Stimulated activated naive CD8-positive, alpha-beta T cell treated with anti-CD3 and anti-CD28 coated beads, Interleukin-15, Interleukin-2, amounts not matched to agents 100 U/mL and 50 U/mL, for 24 hours (primary cell): Measurements from ENCODE around the gene OSBPL5.
A peak's percentile ranks its signal among the peaks of the same experiment; 100 is the strongest.
"Not testable (repeated sequence)": the region's sequence is repeated elsewhere in the genome, so short reads cannot be mapped to it uniquely, and the experiment has no call there.

Source experiments
- ATAC-seq: fragments of 150-1000 bp; cut with Tn5 transposase; one replicate; pipeline ENCODE4 v1.10.0; 2021
- DNase-seq: peaks from one replicate; pipeline ENCODE4 v3.0.0; 2021

Gene OSBPL5

DNA sequence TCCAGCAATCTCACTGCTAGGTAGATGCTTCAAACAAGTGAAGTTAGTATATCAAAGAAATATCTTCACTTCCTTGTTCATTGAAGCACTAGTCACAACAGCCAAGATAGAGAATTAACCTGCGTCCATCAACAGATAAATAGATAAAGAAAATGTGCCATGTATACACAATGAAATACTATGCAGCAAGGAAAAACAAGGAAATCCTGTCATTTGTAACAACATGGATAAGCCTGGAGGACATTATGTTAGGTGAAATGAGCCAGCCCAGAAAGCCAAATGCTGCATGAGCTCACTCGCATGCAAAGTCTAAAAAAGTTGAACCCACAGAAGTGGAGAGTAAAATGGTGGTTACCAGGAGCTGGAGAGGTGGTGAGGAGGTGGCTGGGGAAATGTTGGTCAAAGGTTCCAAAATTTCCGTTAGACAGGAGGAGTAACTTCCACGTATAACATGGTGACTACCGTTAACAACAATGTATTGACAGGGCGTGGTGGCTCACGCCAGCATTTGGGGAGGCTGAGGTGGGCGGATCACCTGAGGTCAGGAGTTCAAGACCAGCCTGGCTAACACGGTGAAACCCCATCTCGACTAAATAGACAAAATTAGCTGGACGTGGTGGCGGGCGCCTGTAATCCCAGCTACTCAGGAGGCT is 84.3 kb downstream of the OSBPL5 start:
- ATAC-seq, result no peak
- no peak for DNase-seq

DNA sequence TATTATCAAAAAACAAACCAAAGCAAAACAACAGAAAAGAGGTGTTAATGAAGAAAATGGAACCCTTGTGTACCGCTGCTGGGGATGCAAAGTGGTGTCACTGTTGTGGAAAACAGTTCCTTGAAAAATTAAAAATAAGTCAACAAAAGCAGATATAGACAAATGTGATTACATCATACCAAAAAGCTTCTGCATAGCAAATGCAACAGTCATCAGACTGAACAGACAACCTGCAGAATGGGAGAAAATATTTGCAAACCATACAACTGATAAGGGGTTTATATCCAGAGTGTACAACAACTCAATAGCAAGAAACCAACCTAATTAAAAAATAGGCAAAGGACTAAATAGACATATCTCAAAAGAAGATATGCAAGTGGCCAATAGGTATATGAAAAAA is 85.0 kb downstream of the OSBPL5 start:
- ATAC-seq (no peak), DNase-seq (no peak)

DNA sequence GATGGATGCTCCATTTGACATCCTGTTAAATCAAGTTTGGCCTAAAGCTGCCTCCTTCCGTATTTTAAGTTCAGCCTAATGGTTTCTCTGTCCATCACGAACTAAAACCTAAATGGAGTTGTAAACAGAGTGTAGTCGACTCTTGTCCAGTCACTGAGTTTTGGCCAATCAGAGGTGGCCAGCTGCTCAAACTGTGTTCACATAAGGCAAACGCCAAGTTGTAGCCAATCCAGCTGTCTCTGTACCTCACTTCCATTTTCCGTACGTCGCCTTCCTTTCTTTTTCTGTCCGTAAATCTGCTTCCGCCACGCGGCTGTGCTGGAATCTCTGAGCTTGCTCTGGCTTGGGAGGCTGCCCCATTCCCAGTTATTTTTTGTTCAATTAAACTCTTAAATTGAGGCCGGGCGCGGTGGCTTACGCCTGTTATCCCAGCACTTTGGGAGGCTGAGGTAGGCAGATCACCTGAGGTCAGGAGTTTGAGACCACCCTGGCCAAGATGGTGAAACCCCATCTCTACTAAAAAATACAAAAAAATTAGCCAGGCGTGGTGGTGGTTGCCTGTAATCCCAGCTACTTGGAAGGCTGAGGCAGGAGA is 87.2 kb downstream of the OSBPL5 start:
- DNase-seq (no peak), ATAC-seq (no peak)

DNA sequence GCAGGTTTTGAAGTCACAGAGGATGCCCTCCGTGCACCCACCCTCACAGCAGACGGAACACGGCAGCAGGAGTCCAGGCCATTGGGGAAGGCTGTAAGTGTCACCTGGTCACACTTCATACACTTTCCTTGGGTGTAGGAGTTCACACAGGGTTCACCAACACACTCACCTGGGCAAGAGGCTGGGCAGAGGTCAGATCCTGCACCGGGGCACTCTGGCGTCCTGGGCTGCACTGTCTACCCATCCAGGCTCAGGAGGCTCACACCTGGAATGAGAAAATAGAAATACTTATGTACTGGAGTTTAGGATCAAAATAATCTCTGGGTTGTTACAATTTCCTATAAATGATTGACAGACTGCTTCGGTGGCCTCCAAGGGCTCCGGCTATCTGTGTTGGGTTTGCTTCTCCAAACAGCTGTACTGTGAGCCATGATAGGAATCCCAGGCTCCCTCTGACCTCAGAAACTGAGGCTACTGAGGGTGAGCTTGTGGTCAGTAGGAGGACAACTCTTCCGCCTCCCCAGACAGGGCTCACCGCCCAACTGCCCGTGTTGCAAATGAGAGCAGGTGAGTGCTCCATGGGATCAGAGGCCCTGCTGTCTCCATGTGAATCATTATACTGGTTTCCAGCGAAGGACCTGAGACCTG is 87.8 kb downstream of the OSBPL5 start:
- ATAC-seq, result no peak
- DNase-seq, result no peak

DNA sequence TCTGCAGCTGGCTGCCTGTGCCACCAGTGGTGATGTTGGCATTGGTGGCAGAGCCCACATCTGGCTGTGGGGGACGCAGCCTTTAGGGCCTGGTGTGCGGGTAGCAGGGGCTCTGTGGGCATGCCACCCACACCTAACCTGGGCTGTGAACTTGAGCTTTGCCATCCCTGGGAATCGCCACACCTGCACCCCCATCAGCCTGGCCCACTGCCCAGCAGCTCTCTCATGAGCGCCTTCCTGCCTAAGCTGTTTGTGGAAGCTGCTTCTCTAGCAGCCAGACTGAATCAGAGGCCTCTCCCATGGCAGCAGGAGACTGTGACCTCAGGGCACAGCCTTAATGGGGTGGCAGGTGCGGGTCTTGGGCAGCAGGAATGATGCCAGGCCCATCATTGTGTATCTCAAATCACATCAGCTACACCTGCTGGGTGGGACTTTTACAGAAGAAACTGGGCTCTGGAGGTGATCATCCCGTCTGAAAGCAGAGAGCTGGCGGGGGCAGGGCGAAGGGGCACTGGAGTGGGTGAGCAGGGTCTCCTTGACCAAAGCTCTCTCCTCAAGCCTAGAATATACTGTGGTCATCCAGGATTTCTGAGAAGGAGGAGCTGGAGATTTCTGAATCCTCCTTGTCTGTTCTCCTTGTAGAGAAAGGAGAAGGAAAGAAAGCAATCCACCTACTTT is 90.1 kb downstream of the OSBPL5 start:
- no peak for DNase-seq
- ATAC-seq, result no peak

DNA sequence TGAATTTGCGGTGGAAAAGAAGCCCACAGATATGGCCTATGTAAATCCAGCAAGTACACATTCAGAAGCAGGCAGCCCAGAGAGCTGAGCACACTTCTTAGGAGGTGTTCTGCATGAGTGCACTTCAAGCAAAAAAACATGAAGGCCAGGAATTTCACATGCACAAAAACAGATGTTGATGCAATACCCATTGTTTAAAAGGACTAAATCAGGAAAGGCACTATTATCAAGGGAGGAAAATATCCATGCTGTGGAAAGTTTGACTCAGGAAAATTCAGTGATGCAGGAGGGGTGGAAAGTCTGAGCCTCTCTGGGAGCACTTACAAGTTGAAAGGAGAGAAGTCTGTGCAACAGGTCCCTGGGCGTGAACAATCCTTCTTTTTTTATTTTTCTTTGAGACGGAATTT is 92.1 kb downstream of the OSBPL5 start:
- ATAC-seq, result no peak
- DNase-seq, result no peak

DNA sequence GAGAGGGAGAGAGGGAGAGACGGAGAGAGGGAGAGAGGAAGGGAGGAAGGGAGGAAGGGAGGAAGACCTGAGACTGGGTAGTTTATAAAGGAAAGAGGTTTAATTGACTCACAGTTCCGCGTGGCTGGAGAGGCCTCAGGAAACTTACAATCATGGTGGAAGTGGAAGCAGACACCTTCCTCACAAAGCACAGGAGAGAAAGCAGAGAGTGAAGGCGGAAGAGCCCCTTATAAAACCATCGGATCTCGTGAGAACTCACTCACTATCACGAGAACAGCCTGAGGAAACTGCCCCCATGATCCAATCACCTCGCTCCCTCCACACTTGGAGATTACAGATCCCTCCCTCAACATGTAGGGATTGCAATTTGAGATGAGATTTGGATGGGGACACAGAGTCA is 95.7 kb downstream of the OSBPL5 start:
- DNase-seq (no peak), ATAC-seq (no peak)

DNA sequence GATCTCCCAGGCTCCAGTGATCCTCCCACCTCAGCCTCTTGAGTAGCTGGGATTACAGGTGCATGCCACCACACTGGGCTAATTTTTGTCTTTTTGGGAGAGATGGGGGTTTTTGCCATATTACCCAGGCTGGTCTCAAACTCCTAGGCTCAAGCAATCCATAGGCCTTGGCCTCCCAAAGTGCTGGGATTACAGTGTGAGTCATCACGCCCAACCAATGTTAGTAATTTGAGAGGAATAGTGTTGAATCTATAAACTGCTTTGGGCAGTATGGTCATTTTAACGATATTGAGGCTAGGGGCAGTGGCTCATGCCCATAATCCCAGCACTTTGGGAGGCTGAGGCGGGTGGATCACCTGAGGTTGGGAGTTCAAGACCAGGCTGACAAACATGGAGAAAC is 98.8 kb downstream of the OSBPL5 start:
- not testable (repeated sequence) for ATAC-seq

DNA sequence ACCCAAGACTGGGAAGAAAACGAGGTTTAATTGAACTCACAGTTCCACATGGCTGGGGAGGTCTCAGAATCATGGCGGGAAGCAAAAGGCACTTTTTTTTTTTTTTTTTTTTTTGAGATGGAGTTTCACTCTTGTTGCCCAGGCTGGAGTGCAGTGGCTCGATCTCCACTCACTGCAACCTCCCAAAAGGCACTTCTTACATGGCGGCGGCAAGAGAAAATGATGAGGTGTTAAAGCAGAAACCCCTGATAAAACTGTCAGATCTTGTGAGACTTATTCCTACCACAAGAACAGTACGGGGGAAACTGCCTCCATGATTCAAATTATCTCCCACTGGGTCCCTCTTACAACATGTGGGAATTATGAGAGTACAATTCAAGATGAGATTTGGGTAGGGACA is 100.4 kb downstream of the OSBPL5 start:
- DNase-seq, ATAC-seq: not testable (repeated sequence)

More for the DNA sequence above, 98.8 kb downstream of the OSBPL5 start:
- DNase-seq, result not testable (repeated sequence)

DNA sequence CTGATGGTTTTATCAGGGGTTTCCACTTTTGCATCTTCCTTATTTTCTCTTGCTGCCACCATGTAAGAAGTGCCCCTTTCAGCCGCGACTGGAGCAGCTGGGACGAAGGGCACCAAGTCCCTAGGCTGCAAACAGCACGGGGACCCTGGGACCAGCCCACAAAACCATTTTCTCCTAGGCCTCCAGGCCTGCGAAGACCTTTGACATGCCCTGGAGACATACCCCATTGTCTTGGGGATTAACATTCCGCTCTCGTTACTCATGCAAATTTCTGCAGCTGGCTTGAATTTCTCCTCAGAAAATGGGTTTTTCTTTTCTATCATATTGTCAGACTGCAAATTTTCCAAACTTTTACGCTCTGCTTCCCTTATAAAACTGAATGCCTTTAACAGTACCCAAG is 101.2 kb downstream of the OSBPL5 start:
- not testable (repeated sequence) for ATAC-seq, DNase-seq

DNA sequence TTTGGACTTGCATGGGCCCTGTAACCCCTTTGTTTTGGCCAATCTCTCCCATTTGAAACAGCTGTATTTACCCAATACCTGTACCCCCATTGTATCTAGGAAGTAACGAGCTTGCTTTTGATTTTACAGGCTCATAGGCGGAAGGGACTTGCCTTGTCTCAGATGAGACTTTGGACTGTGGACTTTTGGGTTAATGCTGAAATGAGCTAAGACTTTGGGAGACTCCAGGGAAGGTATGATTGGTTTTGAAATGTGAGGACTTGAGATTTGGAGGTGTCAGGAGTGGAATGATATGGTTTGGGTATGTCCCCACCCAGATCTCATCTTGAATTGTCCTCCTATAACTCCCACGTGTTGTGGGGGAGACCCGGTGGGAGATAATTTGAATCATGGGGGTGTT is 101.7 kb downstream of the OSBPL5 start:
- not testable (repeated sequence) for DNase-seq, ATAC-seq

DNA sequence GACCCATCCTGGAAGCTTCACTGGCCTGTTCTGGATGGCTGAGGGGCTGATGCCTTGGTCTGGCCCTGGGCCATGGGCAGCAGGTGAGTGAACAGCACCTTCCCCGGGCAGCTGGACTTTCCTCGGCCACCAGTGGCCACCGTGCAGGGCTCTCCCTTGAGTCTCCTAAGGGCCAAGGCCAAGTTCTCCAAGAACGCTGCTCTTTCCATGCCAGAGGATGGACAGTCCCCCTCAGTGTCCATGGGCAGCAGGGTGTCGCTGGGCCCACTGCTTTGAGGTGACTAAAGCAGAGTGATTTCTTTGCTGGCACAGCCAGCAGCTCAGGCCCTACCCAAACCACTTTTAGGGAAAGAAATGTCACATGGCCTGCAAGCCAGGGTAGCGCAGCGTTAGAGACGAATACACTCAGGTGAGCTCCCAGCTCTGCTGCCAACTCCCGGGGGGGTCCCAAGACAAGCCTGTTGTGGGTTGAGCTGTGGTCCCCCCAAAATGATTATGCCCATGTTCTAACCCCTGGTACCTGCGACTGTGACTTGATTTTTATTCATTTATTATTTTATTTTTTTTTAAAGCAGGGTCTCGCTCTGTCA is 104.6 kb downstream of the OSBPL5 start:
- ATAC-seq, result no peak
- DNase-seq, result no peak

DNA sequence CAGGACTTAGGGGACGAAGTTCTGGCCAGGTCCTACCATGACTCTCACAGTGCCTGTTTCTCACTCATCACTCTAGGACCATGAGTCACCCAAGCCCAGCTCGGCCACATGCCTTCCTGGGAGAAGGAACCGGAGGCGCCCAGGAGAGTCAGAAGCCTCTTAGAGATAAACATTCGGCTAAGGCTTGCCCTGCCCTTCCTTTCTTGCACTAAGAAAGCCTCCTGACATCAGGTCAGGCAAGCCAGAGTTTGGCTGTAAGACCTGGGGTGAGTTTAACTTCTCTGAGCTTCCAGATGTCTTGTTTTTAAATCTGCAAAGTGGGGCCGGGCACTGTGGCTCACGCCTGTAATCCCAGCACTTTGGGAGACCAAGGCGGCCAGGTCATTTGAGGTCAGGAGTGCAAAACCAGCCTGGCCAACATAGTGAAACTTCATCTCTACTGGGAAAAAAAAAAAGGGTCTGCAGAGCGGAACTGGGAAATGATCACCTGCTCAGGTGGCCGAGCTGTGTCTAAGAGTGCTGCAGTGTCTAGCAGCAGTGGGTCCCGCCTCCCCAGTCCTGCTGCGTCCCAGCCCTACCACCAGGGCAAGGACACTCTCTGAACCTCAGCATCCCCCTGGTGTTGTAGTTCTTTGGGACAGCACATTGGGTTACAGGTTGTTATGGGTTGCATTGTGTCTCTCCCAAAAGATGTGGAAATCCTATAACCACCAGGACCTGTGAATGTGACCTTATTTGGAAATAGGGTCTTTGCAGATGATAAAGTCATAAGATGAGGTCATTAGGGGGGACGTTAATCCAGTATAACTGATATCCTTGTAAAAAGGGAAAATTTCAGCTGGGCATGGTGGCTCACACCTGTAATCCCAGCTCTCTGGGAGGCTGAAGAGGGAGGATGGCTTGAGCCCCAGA is 106.1 kb downstream of the OSBPL5 start:
- DNase-seq, result no peak
- no peak for ATAC-seq

DNA sequence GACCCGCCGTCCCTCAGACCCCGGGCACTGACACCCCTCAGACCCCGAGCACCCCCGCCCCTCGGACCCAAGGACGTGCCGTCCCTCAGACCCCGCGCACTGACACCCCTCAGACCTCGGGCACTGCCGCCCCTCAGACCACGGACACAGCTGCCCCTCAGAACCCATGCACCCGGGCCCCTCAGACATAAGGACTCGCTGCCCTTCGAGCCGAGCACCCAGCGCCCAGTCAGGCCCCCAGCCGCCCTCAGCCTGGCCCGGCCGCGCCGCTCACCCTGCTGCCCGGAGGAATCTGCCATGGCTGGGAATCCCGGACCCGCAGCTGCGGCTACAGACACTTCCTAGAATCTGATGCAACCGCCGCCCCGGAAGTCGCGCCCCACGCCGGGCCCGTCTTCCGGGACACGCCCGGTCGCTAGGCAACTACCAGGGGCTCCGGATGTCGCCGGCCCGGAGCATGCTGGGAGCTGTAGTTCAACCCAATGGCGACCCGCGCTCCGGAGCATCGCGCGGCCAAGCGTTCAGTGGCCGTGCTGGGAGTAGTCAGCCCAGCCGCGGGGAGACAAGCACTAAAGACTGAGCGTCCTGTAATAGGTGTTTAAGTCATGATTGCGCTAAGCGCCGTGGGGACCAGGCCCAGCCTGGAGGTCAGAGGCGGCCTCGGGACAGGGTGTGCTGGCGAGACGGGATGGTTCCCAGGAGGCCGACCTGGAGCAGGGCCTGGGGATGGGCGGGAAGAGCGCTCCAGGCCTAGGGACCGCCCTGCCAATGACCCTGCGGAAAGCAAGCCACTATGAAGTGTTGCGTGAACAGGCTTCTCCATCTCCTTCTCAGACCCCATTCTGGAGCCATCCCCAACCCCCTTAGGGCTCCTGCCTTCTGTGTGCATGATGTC is 107.8 kb downstream of the OSBPL5 start, which contains the start of gene CARS1:
Gene CARS1, minus strand, starts transcription at position 355 of the 895 bp plus-strand sequence. Its CDS starts 56 bp downstream, at position 299.
- peak; percentile 99 for ATAC-seq
- DNase-seq, result peak; percentile 96

DNA sequence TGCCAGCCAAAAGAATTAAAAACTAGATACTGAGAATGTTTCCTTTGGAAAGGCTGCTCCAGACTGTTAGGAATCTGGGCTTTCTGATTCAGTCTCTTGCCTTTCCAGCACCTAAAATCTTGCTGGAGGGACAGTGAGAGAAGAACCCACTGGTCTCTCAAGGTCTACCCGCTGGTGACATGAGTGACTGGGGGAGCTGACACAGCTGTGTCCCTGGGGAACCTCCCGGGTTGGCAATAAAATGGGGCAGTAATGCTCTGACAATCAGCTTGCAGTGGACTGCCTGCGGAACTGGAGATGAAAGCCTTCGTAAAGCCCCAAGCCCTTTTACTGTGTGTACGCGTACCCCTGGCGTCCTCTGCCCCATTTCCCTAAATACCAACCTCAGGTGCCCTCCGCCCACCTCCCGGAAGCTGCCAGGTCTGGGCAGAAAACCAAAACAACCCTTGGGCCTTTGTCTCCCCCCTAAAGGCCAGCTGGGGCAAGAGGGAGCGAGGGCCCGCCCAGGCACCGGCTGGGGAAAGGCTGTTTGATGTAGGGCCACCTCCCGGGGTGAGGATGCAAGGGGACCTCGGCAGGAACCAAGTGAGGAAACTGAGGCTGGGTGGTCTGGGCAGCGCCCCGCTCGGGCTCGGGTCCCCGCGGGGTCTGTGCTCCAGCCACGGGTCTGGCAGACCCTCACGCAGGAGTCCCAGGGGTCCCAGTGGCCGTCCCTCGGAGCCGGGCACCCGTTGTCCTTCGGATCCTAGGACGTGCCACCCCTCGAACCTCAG is 108.6 kb downstream of the OSBPL5 start:
- DNase-seq, result peak; percentile 48
- ATAC-seq, result no peak

DNA sequence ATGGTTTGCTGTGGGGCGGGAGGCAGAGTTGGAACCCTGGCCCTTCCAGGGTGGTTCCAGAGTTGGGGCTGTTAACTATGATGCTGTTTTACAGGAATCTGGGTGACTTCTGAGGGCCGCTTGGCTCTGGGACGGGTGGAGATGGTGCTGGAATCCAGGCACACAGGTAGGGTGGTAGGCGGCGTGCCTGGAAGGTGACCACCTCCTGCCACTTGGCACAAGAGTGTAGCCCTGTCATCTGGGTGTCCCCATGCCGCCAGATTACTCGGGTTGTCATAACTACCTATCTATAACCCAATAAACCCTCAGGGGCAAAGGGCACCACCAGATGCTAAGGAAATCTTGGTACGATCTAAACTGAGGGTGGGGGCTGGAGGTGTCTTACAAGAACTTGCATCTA is 109.2 kb downstream of the OSBPL5 start:
- DNase-seq (no peak), ATAC-seq (no peak)

DNA sequence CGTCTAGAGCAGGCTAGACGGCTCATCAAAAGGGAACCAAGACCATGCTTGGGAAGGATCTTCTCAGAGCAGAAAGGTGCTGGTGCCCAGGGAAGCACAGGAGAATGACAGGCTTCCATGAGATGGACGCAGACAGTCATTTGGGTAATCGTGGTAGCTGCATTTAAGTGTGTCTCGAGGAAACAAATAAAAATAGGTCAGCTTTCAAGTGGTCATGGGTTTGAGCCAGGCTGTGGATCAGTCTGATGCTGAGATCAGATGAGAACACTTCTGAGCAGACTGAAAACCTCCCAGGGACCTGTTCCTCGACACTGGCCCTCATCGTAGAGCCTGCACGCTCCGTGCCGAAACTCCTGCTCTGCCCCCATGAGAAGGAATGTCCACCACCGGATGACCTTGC is 112.5 kb downstream of the OSBPL5 start:
- ATAC-seq, result no peak
- no peak for DNase-seq

DNA sequence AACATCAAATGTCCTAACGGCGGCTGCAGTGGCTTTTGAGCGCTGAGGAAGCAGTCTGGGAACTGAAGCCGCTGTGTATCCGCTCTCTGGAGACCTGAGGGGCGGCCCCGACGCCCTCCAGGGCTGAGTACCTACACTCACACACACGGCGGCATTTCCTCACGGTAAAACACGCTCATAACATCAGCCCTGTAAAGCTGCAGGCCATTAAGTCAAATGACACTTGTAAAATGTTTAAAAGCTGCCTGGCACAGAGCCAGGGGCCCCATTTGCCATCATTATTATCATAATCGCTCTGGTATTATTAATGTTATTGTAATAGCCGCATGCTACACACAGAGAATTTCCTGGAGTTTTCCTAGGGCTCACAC is 113.0 kb downstream of the OSBPL5 start:
- DNase-seq, result no peak
- no peak for ATAC-seq
